HepG2 (cell line): Measurements from ENCODE around the gene RANBP3. TPM values are rescaled to one million over a fixed set of nuclear protein-coding genes. Genes with fewer than 3 reads are reported as not detected.
A peak's percentile ranks its signal among the peaks of the same experiment; 100 is the strongest.

Experiments
- DPF2 ChIP-seq: sonication (generic); formaldehyde crosslinking; IDR thresholded peaks from 2 replicates; pipeline ENCODE4 v1.4.0; 2020; ENCODE audit warnings: mild to moderate bottlenecking, low read depth, missing genetic modification reagents, borderline replicate concordance
- FOXP1 ChIP-seq, 2 experiments: fragments of 450-650 bp in 1 of 2; IDR thresholded peaks; 2 replicates each; pipeline ENCODE4 v1.6.1; 2017 to 2018; ENCODE audit warnings: antibody characterized with exemption in 1 of 2
- KLF12 ChIP-seq: sonication (generic); formaldehyde crosslinking; IDR thresholded peaks from 2 replicates; pipeline ENCODE4 v1.4.0; 2020; ENCODE audit warnings: missing genetic modification reagents, borderline replicate concordance
- MNT ChIP-seq: fragments of 450-650 bp; IDR thresholded peaks from 2 replicates; pipeline ENCODE4 v1.6.1; 2016
- NR2C2 ChIP-seq: sonication (generic); formaldehyde crosslinking; IDR thresholded peaks from 2 replicates; pipeline ENCODE4 v1.4.0; 2020; ENCODE audit warnings: missing genetic modification reagents, mild to moderate bottlenecking, moderate library complexity, borderline replicate concordance
- NR2F1 ChIP-seq, 2 experiments: fragments of 450-650 bp in 1 of 2; formaldehyde crosslinking in 1 of 2; IDR thresholded peaks; 2 replicates each; pipeline versions ENCODE4 v1.5.0 to v1.6.1; 2016 to 2020; ENCODE audit warnings: mild to moderate bottlenecking in 1 of 2, missing compliant biosample characterization in 1 of 2, missing genetic modification reagents in 1 of 2, moderate library complexity in 1 of 2
- PBX2 ChIP-seq: IDR thresholded peaks from 2 replicates; pipeline ENCODE4 v1.6.1; 2016; ENCODE audit warnings: control low read depth
- SMARCE1 ChIP-seq: fragments of 450-650 bp; IDR thresholded peaks from 2 replicates; pipeline ENCODE4 v1.6.1; 2017; ENCODE audit warnings: borderline replicate concordance
- SMC3 ChIP-seq: IDR thresholded peaks from 2 replicates; pipeline ENCODE4 v1.6.1; 2011; ENCODE audit warnings: low read length, improper control_type of control experiment
- SP2 ChIP-seq: sonication (generic); formaldehyde crosslinking; IDR thresholded peaks from 2 replicates; pipeline ENCODE4 v1.5.1; 2020; ENCODE audit warnings: mild to moderate bottlenecking, missing genetic modification reagents
- UBTF ChIP-seq: sonication (generic); formaldehyde crosslinking; IDR thresholded peaks from 2 replicates; pipeline ENCODE4 v1.4.0; 2020; ENCODE audit warnings: mild to moderate bottlenecking, missing genetic modification reagents
- ZBTB14 ChIP-seq: sonication (generic); formaldehyde crosslinking; IDR thresholded peaks from 2 replicates; pipeline ENCODE4 v1.4.0; 2020; ENCODE audit warnings: missing genetic modification reagents
- ZBTB25 ChIP-seq: IDR thresholded peaks from 2 replicates; pipeline ENCODE4 v1.6.1; 2018; ENCODE audit warnings: missing genetic modification reagents
- ZNF484 ChIP-seq: sonication (generic); formaldehyde crosslinking; IDR thresholded peaks from 2 replicates; pipeline ENCODE4 v1.5.1; 2020; ENCODE audit warnings: mild to moderate bottlenecking, low read depth, missing genetic modification reagents, borderline replicate concordance
- ZNF512 ChIP-seq: sonication (generic); formaldehyde crosslinking; IDR thresholded peaks from 2 replicates; pipeline ENCODE4 v1.4.0; 2020; ENCODE audit warnings: mild to moderate bottlenecking, missing genetic modification reagents
- ZNF546 ChIP-seq: sonication (generic); formaldehyde crosslinking; conservative IDR thresholded peaks from 2 replicates; pipeline ENCODE4 v1.8.1; 2023; ENCODE audit warnings: mild to moderate bottlenecking, missing genetic modification reagents
- ZNF713 ChIP-seq: sonication (generic); formaldehyde crosslinking; IDR thresholded peaks from 2 replicates; pipeline ENCODE4 v1.4.0; 2020; ENCODE audit warnings: mild to moderate bottlenecking, missing genetic modification reagents
- ZNF772 ChIP-seq: sonication (generic); formaldehyde crosslinking; IDR thresholded peaks from 2 replicates; pipeline ENCODE4 v1.5.0; 2020; ENCODE audit warnings: mild to moderate bottlenecking, missing genetic modification reagents
- ZSCAN22 ChIP-seq: sonication (generic); formaldehyde crosslinking; IDR thresholded peaks from 2 replicates; pipeline ENCODE4 v1.4.0; 2020; ENCODE audit warnings: mild to moderate bottlenecking, missing genetic modification reagents
- polyA plus RNA-seq, 8 experiments: library from polyadenylated mRNA; depleted of rRNA in 3 of 8; stranded (reverse) in 7 of 8; unstranded in 1 of 8; fragments of >200 nt; fragmentation: Illumina TruSeq in 4 of 8; extraction: Trizol in 4 of 8; gene quantifications; 2 replicates each; pipeline versions ENCODE4 v1.2.1 to v1.2.3, GENCODE V29; 2011 to 2016; ENCODE audit warnings: low read depth in 4 of 8, missing spikeins in 1 of 8, mixed read lengths in 1 of 8; ENCODE audit not compliant: insufficient read depth in 1 of 8
- total RNA-seq, 5 experiments: library from RNA; depleted of rRNA; stranded (reverse); fragments of >200 nt; fragmentation: Illumina TruSeq; extraction: Trizol; gene quantifications; 2 replicates each; pipeline ENCODE4 v1.2.3, GENCODE V29; 2016; ENCODE audit warnings: low read depth in 1 of 5

The RANBP3 gene
- total and polyA plus RNA-seq, 2 of the 13 experiments (the other 11 are each of a cell fraction or from before 2014, with no cell fraction given), result 39.5 to 149 TPM

- no peak for TF ChIP-seq ZNF484 (CRISPR knock-in tag)
- TF ChIP-seq ZNF713 (CRISPR knock-in tag), result no peak
- TF ChIP-seq FOXP1 (IDR thresholded peaks at IDR 0.05), result no peak
- TF ChIP-seq FOXP1 (CRISPR knock-in tag; IDR thresholded peaks at IDR 0.05), result peak; percentile 61; the same call in 1 of the 2 replicates
- no peak for TF ChIP-seq ZNF772 (CRISPR knock-in tag)
- peak; percentile 60; the same call in 1 of the 2 replicates for TF ChIP-seq ZBTB25
- no peak for TF ChIP-seq SP2 (CRISPR knock-in tag)
- 0 out of 2 replicates have a peak, but pooled peaks have one; percentile 30 for TF ChIP-seq ZNF546
- no peak for TF ChIP-seq NR2F1 (CRISPR knock-in tag; IDR thresholded peaks at IDR 0.05)
- TF ChIP-seq UBTF (CRISPR knock-in tag), result peak; percentile 47; the same call in 1 of the 2 replicates
- TF ChIP-seq MNT, result no peak
- TF ChIP-seq SMC3, result no peak
- TF ChIP-seq ZBTB14, result no peak
- no peak for TF ChIP-seq PBX2 (CRISPR knock-in tag)
- no peak for TF ChIP-seq NR2C2 (CRISPR knock-in tag)
- no peak for TF ChIP-seq KLF12
- TF ChIP-seq DPF2, result peak; percentile 64; the same call in 1 of the 2 replicates
- TF ChIP-seq SMARCE1, result no peak
- no peak for TF ChIP-seq ZSCAN22 (CRISPR knock-in tag)
- TF ChIP-seq ZNF512, result no peak
Measured at GRCh38 chr19:5880604-5881078, 97.3 kb downstream of the RANBP3 start (continued).
